ENCODE measurements around the gene ERH.

Gene ERH

GRCh38 chr14:69355154-69355597 lies 42.9 kb downstream of the ERH start:
- DNase-seq = no peak

DNA sequence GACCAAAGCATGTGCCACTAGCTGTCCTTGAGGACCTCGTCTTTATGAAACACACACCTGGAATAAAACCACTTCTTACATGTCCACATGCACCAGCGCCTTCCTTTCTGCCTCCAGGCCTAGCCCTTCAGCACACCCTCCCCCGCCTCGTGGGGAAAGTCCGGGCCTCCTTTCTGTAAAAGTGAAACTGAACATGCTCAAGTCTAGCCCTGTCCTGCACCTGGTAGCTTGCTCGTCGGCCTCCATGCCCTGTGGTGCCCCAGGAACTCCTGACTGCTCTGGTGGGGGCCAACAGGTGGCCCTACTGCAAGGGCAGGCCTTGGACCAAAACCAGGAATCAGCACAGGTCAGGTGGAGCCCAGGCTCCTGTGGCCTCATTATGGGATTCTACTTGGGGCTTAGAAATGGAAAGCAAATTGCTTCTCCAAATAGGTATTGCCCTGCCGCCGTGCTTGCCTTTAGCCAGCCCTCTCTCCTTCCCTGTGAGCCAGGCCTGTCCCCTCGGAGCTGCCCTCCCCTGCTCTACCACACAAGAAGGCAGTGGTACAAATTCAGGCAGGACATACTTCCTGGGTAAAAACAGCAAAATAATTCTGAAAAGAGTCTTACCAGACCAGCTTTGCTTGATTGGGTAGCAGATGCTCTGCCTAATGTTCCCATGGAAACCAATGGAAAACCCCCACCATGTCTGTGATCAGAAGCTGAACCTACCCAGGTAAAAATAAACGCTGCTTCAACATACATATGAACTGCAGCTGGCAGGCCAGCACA lies 43.5 kb downstream of the ERH start:
- peak in 2 of 4 experiments; percentile 4 to 18 for DNase-seq

DNA sequence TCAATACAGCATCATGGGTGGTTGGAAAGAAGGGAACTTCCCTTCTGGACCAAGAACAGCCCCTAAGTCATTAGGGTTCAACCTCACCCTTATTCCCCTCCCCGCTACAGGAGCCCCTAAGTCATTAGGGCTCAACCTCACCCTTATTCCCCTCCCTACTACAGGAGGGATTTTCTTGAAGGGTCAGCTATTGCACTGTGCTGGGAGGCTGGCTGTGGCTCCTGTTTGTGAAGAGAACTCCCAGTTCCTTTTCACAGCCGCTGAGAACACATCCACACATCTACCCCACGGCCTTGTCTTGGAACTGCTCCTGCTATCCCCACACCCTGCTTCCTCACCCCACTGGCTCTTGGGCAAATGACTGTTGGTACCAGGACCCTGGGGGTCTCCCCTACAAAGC lies 44.9 kb downstream of the ERH start:
- DNase-seq = no peak

DNA sequence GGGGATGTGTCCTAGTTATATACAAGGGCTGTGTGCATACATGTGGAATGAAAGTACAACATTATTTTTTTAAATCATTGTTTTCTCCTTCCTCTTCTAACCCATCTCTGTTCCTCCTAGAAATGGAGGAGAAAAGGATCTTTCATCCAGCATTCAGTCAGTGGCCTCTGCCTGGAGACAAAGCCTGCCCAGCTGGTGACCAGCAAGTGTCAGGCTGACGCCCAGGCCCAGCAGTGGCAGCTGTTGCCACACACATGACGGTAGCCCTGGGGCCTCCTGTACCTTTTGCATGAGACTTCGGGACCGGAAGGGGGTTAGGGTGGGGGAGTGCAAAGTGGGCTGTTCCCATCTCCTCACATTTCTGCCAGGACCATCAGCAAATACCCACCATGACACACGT lies 46.2 kb downstream of the ERH start:
- no peak for DNase-seq

DNA sequence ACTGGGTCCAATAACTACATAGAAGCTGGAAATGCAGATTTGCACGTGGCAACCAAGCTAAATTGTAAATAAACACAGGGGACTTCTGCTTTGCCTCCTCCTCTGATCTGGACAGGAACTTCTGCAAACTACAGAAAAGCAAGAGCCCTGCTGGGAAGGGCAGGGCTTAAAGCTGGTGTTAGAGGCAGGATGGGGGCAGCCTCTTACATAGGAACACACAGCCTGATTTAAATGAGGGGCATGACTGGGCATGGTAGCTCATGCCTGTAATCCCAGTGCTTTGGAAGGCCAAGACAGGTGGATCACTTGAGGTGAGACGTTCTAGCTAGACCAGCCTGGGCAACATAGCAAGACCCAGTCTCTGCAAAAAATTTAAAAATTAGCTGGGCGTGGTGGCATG lies 46.7 kb downstream of the ERH start:
- no peak for DNase-seq

- no peak for DNase-seq
Observed at GRCh38 chr14:69350892-69351291, 47.2 kb downstream of the ERH start.

DNA sequence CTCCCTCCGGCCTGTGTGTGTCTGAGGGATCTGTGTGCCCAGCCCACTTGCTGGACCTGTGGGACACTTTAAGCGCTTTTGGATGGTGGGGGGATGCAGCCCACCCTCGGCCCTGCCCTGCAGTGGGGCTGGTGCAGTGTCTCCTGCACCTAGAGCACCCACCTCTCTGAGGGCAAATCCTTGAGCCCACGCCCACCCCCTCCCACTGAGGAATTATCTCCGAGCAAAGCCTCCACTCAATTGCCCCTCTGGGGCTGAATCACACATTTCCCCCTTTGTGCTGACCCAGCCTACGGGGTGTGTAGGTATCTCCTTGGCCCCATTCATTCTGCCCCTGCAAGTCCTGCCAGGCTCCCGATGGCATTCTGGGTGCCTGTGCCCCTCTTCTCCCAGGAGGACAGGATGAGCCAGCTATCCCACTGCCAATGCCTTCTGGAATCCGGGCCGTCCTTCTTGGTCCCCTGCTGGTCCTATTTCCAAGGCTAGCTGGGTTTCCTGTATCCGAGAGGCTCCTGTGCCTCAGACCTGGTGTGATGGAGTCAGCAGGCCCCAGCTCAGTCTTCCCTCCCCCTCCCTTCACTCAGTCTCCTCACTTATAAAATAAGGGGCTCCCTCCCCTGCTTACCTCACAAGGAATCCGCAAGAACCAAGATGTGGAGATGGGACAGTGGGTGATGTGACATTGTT lies 48.9 kb downstream of the ERH start:
- DNase-seq = no peak

DNA sequence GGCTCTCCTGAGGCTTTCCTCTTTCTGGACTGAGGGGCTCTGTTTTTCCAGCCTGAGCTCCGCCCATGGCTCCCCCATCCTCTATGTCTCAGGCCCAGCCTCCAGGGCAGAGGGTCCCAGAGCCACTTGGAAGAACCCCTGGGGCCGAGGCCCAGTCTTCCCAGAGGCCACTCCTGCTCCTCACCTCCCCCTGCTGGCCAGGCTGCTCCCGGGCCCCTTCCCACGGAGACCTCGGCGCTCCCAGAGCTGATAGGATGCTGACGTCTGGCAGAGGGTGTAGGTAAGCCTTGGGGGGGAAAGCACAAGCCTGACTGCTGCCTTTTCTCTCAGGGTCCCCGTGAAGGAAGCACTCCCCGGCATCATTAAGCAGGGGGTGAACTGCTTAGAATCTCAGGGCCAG lies 51.4 kb downstream of the ERH start:
- DNase-seq = peak in 1 of 4 experiments; percentile 5

GRCh38 chr14:69345402-69345801 lies 52.7 kb downstream of the ERH start:
- no peak for DNase-seq

DNA sequence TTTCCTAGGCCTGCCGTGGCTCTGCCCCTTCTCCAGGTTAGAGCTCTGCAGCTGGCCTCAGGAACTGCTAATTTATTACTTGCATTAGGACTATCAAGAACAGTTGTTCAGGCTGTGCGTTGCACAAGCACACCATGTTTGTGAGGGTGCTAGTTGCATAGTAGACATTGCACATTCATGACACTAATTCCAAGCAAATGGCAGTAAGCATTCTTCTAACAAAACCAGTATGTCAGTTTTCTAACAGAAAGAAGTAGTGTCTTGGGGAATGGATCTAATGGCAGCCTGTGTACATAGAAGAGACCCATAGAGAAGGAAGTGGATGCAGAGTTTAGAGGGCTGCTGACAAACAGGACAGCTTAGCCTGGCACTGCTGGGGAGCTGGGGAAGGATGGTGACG lies 53.9 kb downstream of the ERH start:
- no peak for DNase-seq

DNA sequence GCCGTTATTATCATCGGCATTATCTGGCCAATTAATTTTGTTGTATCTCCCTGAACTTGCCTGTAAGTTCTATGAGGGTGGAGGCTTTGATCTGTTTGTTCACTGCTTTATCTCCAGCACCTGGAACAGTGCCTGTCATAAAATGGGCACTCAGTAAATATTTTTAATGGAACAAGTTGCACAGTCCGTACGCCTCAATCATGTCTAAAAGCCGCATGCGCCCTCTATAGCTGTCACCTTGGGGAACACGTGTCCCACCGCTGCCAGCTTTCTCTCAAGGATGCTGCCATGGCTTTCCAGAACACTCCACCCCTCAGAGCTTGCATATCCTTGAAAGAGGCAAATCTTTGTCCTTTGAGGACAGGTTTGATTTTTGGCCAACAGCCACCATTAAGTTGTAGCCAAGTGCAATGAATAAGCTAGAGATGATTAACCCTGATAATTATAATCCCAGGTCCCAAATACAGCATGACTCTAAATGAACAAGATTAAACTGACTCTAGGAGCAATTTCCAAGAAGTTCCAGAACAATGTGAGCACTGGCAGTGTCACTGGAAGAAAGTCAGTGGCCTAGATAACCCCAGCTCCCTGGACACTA lies 55.1 kb downstream of the ERH start:
- DNase-seq = no peak

DNA sequence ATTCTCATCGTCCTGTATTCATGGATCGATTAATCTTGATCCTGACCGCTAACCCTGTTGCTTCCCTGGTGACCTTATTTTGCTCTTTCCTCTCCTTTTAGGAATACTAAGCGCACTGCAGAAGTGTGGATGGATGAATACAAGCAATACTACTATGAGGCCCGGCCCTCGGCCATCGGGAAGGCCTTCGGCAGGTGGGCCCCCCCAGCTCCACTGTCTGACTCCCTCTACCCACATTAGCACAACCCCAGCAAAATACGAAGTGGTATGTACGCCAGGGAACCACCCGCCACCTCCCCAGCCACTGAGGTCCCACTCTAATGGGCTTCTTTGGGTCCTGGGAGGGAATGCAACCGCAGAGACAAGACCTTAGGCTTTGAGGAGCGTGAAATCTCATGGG lies 58.7 kb downstream of the ERH start:
- no peak for DNase-seq

GRCh38 chr14:69337984-69338383 lies 60.1 kb downstream of the ERH start:
- no peak for DNase-seq

DNA sequence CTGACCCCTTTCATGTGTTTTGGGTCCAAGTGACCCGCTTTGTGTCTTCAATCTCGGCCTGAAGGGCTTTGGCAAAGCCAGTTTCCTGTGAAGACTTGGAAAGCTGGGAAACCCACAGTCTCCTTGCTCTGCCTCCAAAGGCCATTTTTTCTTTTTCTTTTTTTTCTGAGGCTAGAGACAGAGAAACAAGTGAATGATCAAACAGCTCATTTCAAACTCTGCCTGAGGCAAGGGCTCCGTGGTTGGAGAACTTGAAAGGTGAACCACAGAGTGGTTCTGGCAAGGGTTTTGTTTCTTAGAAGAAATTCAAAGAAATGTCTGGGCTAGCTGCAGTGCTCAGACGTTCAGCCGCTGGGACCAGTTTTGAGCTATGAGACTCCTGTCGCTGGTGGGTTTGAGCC lies 62.7 kb downstream of the ERH start:
- no peak for DNase-seq

DNA sequence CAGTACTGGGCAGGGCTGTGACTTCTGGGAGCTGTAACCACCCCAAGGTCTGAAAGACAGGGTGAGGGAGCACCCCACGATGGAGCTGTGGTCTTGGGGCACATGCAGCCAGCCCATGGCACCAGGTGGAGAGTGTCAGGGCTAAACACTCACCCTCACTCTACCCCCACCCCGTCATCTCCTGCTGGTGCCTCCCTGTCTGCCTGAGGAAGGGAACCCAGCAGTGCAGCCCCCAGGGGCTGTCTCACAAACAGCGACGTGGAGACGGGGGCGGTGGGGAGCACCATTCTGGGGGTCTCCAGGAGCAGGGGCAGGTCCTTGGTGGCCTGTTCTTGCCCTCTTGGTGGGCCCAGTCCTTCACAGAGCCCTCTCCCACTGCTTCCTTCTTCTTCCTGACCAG lies 63.5 kb downstream of the ERH start:
- no peak for DNase-seq

DNA sequence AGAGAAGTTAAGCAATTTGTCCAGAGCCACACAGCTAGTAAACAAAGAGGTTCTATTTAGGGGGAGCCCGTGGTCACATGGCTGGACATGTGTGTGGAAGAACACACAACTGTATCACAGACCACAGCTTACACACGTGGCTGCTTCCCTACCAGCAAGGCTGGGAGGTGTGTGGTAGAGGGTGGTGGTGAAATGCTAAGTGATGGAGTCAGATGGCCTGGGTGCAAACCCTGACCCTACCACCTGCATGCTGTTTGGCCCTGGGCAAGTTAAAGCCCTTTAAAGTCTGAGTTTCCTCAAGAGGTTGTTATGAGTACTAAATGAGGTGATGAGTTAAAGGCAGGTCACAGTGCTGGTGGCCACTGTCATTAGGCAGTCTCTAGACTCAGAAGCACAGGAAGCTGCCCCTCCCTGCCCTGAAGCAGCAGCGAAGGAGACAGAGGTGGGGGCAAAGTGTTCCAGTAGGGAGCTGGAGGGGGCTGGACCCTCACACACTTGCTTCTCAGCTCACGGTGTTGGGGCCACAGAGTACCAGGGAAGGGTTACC lies 64.2 kb downstream of the ERH start:
- DNase-seq = no peak

DNA sequence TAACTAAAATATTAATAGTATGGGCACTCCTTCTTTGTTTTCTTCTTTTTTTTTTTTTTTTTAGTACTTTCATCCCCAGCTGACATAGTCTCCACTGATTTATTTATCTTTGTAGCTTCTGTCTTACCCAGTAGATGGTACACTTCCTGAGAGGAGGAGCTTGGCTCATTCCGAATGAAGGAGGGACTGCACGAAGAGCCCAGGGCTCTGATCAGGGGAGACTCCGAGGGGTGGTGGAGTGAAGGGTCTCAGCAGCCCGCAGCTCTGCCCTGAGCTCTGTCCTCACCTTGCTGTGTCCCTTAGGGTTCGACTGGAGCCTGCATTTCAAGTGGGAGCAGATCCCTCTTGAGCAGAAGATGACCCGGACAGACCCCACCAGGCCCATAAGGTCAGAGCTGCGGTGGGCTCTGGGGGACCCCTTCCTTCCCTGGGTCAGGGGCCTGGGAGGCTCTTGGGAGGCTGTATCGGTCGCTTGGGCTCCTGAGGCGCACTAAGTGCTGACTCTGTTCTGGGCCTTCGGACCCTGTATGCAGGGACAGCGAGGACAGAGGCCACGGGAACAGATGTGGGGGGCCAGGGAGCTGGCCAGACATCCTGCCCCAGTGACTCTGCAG lies 65.2 kb downstream of the ERH start:
- DNase-seq = no peak

DNA sequence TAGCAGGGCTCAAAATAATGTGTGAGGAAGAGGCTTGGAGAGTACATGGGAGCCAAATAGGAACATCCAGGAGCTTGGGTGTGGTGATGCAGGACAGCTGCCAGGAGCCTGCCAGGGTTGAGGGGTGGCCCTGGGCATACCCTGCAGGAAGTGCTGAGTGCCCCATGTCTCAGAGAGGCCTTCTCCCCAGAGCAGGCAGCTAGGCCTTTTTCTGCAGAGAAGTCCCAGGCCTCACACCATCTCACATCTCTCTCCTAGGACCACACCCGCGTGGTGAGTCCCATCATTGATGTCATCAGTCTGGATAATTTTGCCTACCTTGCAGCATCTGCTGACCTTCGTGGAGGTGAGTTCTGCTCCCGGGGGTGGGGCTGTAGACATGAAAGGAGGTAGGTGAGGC lies 66.9 kb downstream of the ERH start:
- no peak for DNase-seq

Data from activated naive CD4-positive, alpha-beta T cell (primary cell).